Mesodermal cell (in vitro differentiated cells): ENCODE results near the gene GNA14.
"Not testable (repeated sequence)": the region's sequence is repeated elsewhere in the genome, so short reads cannot be mapped to it uniquely, and the experiment has no call there.

ENCODE experiments used
- H3K27ac ChIP-seq: 2 replicates; pipeline ENCODE4 v1.7.0; 2013; ENCODE audit warnings: mild to moderate bottlenecking, low read depth, low read length, moderate library complexity; ENCODE audit not compliant: severe bottlenecking
- H3K36me3 ChIP-seq: 2 replicates; pipeline ENCODE4 v1.7.1; 2013; ENCODE audit warnings: mild to moderate bottlenecking, low read length, moderate library complexity; ENCODE audit not compliant: control insufficient read depth, insufficient read depth
- H3K4me1 ChIP-seq: one replicate; pipeline ENCODE4 v1.7.1; 2013; ENCODE audit warnings: mild to moderate bottlenecking, low read length; ENCODE audit not compliant: insufficient read depth, control insufficient read depth, poor library complexity, severe bottlenecking
- H3K4me3 ChIP-seq: 2 replicates; pipeline ENCODE4 v1.7.0; 2013; ENCODE audit warnings: low read length, control low read depth, mild to moderate bottlenecking; ENCODE audit not compliant: insufficient read depth, poor library complexity, severe bottlenecking; ENCODE audit errors: extremely low read depth
- H3K9me3 ChIP-seq: 2 replicates; pipeline ENCODE4 v1.7.1; 2013; ENCODE audit warnings: mild to moderate bottlenecking, low read length, moderate library complexity; ENCODE audit not compliant: control insufficient read depth
- WGBS, 2 experiments: methylation state at CpG; one replicate each; pipeline ENCODE4 v1.1.5; 2013; ENCODE audit warnings: missing lambda C conversion rate in 2 of 2; ENCODE audit not compliant: insufficient coverage in 2 of 2; 5-methylcytosine and 5-hydroxymethylcytosine counted together

GNA14 gene

DNA sequence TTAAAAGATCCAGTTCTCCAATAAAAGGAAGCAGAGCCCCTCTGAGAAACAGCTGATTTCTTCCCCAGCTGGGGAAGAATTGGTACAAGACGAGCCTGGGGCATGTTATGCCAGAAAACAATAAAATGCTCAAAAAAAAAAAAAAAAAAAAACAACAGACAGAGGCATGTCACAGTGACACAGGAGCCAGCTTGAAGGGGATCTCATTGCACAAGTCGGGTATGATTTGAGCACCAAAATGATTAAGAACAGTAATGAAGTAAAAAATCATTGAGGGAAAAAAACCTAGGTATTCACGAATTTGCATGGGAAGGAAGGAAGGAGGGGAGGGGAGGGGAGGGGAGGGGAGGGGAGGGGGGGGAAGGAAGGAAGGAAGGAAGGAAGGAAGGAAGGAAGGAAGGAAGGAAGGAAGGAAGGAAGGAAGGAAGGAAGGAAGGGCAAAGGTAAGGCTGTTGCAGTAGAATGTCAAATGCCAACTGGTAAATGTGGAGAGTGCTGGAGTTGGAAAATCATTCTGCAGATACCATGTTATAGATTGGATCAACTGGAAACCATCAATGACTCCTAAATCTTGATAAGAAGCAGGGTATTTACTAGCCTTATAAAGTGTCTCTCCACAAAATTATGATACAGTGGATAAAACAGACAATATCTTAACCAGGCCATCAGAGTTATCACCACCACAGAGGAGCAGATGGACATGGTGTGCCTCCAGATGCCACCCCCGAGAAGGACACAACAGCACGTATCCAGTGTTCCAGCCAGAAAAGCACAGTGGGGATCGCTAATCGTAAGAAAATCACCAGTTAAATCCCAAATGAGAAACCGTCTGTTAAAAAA, 7.2 kb downstream of the GNA14 start:
- Histone ChIP-seq H3K36me3 (no peaks in the 10 kb centered on the region), H3K27ac (no peak overlapping the region), H3K9me3 (no peaks in the 10 kb centered on the region), H3K4me3 (no peak overlapping the region), H3K4me1 (no peaks in the 10 kb centered on the region)
- 93 to 94% methylated on average over 5 to 6 of the region's 8 CpGs for WGBS, 2 experiments

DNA sequence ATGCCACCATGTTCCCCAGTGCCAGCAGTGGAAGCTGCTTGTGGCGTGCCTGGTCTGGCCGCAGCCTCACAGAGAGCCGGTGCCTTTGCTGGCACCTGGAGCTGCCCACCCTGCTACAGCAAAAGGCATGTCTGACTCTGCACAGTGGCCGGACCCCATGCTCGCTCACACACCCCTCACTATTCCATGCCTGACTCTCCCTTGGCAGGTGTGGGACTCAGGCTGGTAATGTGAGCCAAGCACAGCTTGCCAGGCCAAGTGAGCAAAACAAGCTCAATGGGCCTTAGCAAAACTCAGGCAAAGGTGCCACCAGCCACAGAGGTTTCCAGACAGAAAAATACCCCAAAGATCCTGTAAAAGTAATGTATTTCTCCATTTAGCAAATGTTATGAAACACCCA, 15.5 kb downstream of the GNA14 start:
- Histone ChIP-seq H3K27ac (no peak overlapping the region), H3K4me1 (no peaks in the 10 kb centered on the region), H3K4me3 (no peak overlapping the region), H3K36me3 (no peaks in the 10 kb centered on the region), H3K9me3 (no peaks in the 10 kb centered on the region)
- 87 to 100% methylated on average over 1 to 3 of the region's 5 CpGs for WGBS, 2 experiments

DNA sequence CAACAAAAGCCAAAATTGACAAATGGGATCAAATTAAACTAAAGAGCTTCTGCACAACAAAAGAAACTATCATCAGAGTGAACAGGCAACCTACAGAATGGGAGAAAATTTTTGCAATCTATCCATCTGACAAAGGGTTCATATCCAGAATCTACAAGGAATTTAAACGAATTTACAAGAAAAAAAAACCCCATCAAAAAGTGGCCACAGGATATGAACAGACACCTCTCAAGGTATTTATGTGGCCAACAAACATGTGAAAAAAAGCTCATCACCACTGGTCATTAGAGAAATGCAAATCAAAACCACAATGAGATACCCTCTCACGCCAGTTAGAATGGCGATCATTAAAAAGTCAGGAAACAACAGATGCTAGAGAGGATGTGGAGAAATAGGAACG, 19.3 kb downstream of the GNA14 start:
- not testable (repeated sequence) for H3K27ac ChIP-seq, H3K4me3 ChIP-seq, H3K36me3 ChIP-seq, H3K4me1 ChIP-seq, H3K9me3 ChIP-seq
- WGBS, 2 experiments, result 80 to 92% methylated on average over 1 of the region's 4 CpGs

- no peaks in the 10 kb centered on the region for H3K36me3 ChIP-seq
- no peak overlapping the region for H3K27ac ChIP-seq
- H3K4me3 ChIP-seq, result no peak overlapping the region
- WGBS, 2 experiments, result 92 to 93% methylated on average over 4 of the region's 4 CpGs
- no peaks in the 10 kb centered on the region for H3K9me3 ChIP-seq
- H3K4me1 ChIP-seq, result no peaks in the 10 kb centered on the region
Observed at GRCh38 chr9:77616191-77616590, 31.9 kb downstream of the GNA14 start.

DNA sequence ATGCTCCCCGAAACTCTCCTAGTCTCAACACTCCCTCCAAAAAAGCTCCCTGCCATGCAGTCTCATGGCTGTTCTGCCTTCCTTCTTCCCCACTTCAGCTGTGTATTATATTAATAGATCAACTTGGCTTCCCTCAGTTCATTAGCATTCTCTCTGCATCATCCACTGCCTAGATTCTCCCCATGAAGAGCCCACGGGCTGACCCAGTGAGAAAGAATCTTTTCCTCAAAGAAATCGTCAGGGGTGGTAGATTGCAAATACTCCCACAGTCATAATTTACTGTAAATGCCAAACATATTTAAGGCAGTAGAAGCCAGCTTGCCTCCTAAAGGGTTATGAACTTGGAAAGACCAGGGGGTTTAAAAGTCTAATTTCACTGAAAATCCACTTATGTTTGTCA, 33.5 kb downstream of the GNA14 start:
- Histone ChIP-seq H3K9me3 (no peaks in the 10 kb centered on the region), H3K4me1 (no peaks in the 10 kb centered on the region), H3K27ac (no peak overlapping the region), H3K36me3 (no peaks in the 10 kb centered on the region), H3K4me3 (no peak overlapping the region)
- 60% methylated on average over 2 of the region's 3 CpGs; no CpG with 5 or more reads in 1 of the 2 experiments for WGBS, 2 experiments

- Histone ChIP-seq H3K27ac (peak overlapping the region; percentile 79), H3K9me3 (no peaks in the 10 kb centered on the region), H3K36me3 (no peaks in the 10 kb centered on the region), H3K4me1 (peaks cover 5% of the 10 kb centered on the region), H3K4me3 (no peak overlapping the region)
- 60% methylated on average over 1 of the region's 2 CpGs; no CpG with 5 or more reads in 1 of the 2 experiments for WGBS, 2 experiments
Observed at GRCh38 chr9:77606526-77606925, 41.6 kb downstream of the GNA14 start.

- no peaks in the 10 kb centered on the region for H3K36me3 ChIP-seq
- peak overlapping the region; percentile 79 for H3K27ac ChIP-seq
- no peak overlapping the region for H3K4me3 ChIP-seq
- peaks cover 5% of the 10 kb centered on the region for H3K4me1 ChIP-seq
- WGBS, 2 experiments, result 75 to 88% methylated on average over 2 of the region's 4 CpGs
- no peaks in the 10 kb centered on the region for H3K9me3 ChIP-seq
Observed at GRCh38 chr9:77605449-77606220, 42.5 kb downstream of the GNA14 start.

GRCh38 chr9:77604316-77604715, 43.8 kb downstream of the GNA14 start:
- peak overlapping the region; percentile 57 for H3K27ac ChIP-seq
- H3K9me3 ChIP-seq, result no peaks in the 10 kb centered on the region
- 75 to 100% methylated on average over 1 of the region's 1 CpG for WGBS, 2 experiments
- no peaks in the 10 kb centered on the region for H3K36me3 ChIP-seq
- H3K4me3 ChIP-seq, result no peak overlapping the region
- H3K4me1 ChIP-seq, result peaks cover 5% of the 10 kb centered on the region

DNA sequence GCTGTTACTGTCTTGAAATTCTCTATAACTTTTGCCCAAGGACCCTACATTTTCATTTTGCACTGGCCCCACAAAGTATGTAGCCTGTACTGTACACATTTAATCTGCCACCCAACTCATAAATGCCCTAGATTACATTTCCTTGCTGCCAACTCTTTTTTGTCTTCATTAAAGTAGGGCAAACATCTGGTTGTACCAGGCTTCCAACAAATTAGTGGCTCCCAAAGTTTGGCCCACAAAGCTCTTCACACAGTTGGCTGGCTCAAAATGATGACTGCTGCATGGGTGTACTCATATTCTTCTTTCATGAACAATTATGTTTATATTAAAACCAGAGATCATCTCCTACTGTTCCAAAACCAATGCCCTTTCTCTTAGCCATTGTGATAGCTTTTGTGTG, 45.3 kb downstream of the GNA14 start:
- no peaks in the 10 kb centered on the region for H3K9me3 ChIP-seq
- no peaks in the 10 kb centered on the region for H3K36me3 ChIP-seq
- H3K4me1 ChIP-seq, result peaks cover 5% of the 10 kb centered on the region
- no peak overlapping the region for H3K27ac ChIP-seq
- no peak overlapping the region for H3K4me3 ChIP-seq

DNA sequence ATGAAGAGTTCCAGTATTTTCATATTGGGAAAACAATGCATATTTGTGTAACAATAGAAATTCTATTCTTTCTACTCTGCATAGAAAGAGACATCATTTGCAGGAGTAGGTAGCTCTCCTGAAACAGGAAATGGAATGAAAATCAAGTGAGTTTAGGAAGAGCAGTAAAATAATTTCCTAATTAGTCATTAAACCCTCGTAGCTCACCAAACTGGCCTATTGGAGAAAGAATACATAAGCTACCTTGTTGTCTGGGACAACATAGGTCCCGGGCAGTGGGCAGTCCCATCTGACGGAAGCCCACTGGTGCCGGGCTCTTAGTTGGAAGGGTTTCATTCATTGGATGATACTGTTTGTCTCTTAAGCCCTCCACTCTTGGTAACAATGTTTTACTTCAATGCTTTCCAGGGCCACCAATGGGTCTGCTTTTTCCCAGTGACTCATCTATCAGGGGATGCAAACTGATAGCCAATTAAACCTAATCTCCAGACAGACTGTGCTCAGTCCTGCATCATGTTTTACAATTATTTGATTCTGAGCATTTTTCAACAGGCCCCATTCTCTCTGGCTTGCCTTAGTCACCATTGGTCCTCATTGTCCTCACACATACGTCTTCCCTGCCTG, 46.5 kb downstream of the GNA14 start:
- Histone ChIP-seq H3K9me3 (no peaks in the 10 kb centered on the region), H3K4me1 (peaks cover 5% of the 10 kb centered on the region), H3K27ac (no peak overlapping the region), H3K4me3 (no peak overlapping the region), H3K36me3 (no peaks in the 10 kb centered on the region)
- 95% methylated on average over 3 to 4 of the region's 5 CpGs for WGBS, 2 experiments
